ENCODE results near the gene MMADHC.

- TF ChIP-seq CTCF (IDR thresholded peaks at IDR 0.05; ENCODE audit: insufficient read depth, low read depth, low read length) (no peak), EZH2 (IDR thresholded peaks at IDR 0.05; ENCODE audit: insufficient read depth, low read length) (no peak)
Observed at GRCh38 chr2:149562324-149562723, 25.3 kb downstream of the MMADHC start.

Data from astrocyte (in vitro differentiated cells and primary cell).